GM21390 (cell line): ENCODE results near the gene ABHD6.
"Not testable (repeated sequence)": the region's sequence is repeated elsewhere in the genome, so short reads cannot be mapped to it uniquely, and the experiment has no call there.

Experiments
- ATAC-seq: cut with Tn5 transposase; IDR thresholded peaks from one replicate; pipeline ENCODE4 v1.9.1; 2021; ENCODE audit not compliant: unreplicated experiment

Gene ABHD6

GRCh38 chr3:58237238-58237940 is at the start of gene ABHD6:
Gene ABHD6 (plus strand): TSS chr3:58237792. CDS start chr3:58256587, 18,795 bp downstream.
- peak; percentile 70 for ATAC-seq

GRCh38 chr3:58188173-58188564 is 49.4 kb upstream of the ABHD6 start:
- no peak for ATAC-seq

- ATAC-seq: no peak
These were observed 48.6 kb upstream of the ABHD6 start for GRCh38 chr3:58188921-58189451.

GRCh38 chr3:58189691-58190090 is 47.9 kb upstream of the ABHD6 start:
- no peak for ATAC-seq

GRCh38 chr3:58190291-58190690 is 47.3 kb upstream of the ABHD6 start:
- no peak for ATAC-seq

GRCh38 chr3:58190882-58191281 is 46.7 kb upstream of the ABHD6 start:
- no peak for ATAC-seq

GRCh38 chr3:58191361-58191991 is 46.1 kb upstream of the ABHD6 start:
- ATAC-seq: no peak

GRCh38 chr3:58192069-58192468 is 45.5 kb upstream of the ABHD6 start:
- ATAC-seq: no peak

- no peak for ATAC-seq
These were observed 43.7 kb upstream of the ABHD6 start for GRCh38 chr3:58193682-58194407.

- ATAC-seq: no peak
These were observed 40.0 kb upstream of the ABHD6 start for GRCh38 chr3:58197588-58197987.

GRCh38 chr3:58198362-58198761 is 39.2 kb upstream of the ABHD6 start:
- ATAC-seq: no peak

- no peak for ATAC-seq
These were observed 38.8 kb upstream of the ABHD6 start for GRCh38 chr3:58198804-58199203.

- ATAC-seq: no peak
These were observed 37.4 kb upstream of the ABHD6 start for GRCh38 chr3:58200121-58200709.

- no peak for ATAC-seq
These were observed 36.7 kb upstream of the ABHD6 start for GRCh38 chr3:58200846-58201355.

GRCh38 chr3:58201451-58201850 is 36.1 kb upstream of the ABHD6 start:
- not testable (repeated sequence) for ATAC-seq

- peak; percentile 67 for ATAC-seq
These were observed 34.7 kb upstream of the ABHD6 start for GRCh38 chr3:58202917-58203360.

GRCh38 chr3:58203541-58203940 is 34.1 kb upstream of the ABHD6 start:
- ATAC-seq: no peak

GRCh38 chr3:58204720-58205119 is 32.9 kb upstream of the ABHD6 start:
- no peak for ATAC-seq

- ATAC-seq: no peak
These were observed 31.6 kb upstream of the ABHD6 start for GRCh38 chr3:58205981-58206380.

- no peak for ATAC-seq
These were observed 31.1 kb upstream of the ABHD6 start for GRCh38 chr3:58206406-58207011.

GRCh38 chr3:58207954-58208353 is 29.6 kb upstream of the ABHD6 start:
- no peak for ATAC-seq
